Measurements from ENCODE around the gene GCK. TPM values are rescaled to one million over a fixed set of nuclear protein-coding genes. Genes with fewer than 3 reads are reported as not detected.

GCK gene
- total RNA-seq, 1 donor from 2014 or later, result 43.9 TPM

DNA sequence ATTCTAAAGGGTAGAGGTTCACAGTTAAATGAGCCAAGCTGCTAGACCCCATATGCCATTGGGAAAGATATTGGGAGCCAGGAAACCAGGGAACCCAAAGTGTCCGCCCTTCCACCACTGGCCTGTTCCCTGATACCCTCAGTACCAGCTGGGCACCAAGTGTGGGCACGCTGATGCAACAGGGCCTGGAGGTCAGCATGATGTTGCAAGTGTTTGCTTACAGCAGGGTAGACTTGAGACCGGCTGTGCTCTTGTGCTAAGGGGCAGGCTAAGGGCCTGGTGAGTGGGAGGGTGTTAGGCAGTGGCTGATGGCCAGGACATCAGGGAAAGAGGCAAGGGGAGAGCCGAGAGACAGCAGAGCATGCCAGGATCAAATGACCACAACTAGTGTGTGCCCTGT, 27.1 kb downstream of the GCK start:
- peaks cover 10% of the 10 kb centered on the region for H3K36me3 Mint-ChIP-seq (ENCODE audit: unreplicated experiment)
- TF ChIP-seq, protein P1, sequence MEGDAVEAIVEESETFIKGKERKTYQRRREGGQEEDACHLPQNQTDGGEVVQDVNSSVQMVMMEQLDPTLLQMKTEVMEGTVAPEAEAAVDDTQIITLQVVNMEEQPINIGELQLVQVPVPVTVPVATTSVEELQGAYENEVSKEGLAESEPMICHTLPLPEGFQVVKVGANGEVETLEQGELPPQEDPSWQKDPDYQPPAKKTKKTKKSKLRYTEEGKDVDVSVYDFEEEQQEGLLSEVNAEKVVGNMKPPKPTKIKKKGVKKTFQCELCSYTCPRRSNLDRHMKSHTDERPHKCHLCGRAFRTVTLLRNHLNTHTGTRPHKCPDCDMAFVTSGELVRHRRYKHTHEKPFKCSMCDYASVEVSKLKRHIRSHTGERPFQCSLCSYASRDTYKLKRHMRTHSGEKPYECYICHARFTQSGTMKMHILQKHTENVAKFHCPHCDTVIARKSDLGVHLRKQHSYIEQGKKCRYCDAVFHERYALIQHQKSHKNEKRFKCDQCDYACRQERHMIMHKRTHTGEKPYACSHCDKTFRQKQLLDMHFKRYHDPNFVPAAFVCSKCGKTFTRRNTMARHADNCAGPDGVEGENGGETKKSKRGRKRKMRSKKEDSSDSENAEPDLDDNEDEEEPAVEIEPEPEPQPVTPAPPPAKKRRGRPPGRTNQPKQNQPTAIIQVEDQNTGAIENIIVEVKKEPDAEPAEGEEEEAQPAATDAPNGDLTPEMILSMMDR (IDR thresholded peaks at IDR 0.05; ENCODE audit: partially characterized antibody, unreplicated experiment), result no peak

DNA sequence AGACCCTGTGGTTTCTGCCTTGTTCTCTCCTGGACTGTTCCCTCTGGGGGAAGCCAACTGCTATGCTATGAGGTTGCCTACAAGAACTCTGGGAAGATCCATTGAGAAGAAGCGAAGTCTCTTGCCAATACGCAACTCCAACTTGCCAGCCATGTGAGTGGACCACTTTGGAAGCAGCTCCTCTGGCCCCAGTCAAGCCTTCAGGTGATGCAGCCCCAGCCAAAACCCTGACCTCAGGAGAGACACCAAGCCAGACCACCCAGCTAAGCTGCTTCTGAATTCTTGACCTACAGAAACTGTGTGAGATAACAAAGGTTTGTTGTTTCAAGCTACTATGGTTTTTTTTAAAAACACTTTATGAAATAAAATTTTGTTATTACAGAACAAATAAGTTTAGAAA, 27.9 kb downstream of the GCK start:
- Mint-ChIP-seq H3K27me3 (ENCODE audit: unreplicated experiment) (peaks cover 3% of the 10 kb centered on the region), H3K27ac (ENCODE audit: unreplicated experiment) (no peak overlapping the region)

More for the DNA sequence above, 27.1 kb downstream of the GCK start:
- no peak overlapping the region for H3K27ac Mint-ChIP-seq (ENCODE audit: unreplicated experiment)
- peaks cover 8% of the 10 kb centered on the region for H3K4me1 Mint-ChIP-seq (ENCODE audit: low read depth, unreplicated experiment)
- DNase-seq, result no peak
- no peak overlapping the region for H3K4me3 Mint-ChIP-seq (ENCODE audit: unreplicated experiment)
- H3K9me3 Mint-ChIP-seq (ENCODE audit: unreplicated experiment), result peaks cover 3% of the 10 kb centered on the region
- H3K27me3 Mint-ChIP-seq (ENCODE audit: unreplicated experiment), result peaks cover 3% of the 10 kb centered on the region

DNA sequence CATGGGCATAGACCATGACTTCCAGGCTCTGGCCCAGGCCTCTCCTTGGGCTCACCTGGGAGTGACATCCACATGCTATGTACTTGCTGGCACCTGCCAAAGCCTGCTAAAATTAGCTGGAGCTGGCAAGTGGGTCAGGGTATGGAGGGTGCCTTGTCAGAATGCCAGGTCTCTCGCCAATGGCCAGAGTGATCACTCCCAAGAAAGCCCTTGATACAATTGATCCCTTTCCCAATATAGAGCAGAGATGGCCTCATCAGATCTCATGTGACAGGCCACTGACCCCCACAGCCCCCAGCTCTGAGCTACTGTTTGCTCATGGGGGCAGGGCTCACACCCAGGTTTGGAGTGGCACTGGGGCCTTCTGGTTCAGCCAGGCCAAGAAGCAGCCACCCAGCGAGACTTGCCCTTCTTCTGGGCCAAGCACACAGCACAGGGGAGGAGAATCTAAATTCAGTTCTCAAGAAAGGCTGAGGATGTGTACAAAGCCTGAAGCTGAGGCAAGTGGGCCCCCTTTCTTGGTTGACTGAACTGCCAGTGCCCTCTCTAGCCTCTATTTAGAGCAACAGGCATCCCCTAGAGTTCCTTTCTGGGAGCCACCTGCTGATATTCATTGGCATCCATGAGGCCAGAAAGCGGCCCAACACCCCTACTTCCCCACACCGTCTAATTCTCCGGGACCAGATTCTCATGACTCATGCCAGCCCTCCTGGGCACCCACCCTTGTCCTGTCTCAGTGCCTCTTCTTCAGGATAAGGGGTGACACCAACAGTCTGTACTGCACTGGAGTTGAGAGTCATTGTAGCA, 29.2 kb downstream of the GCK start:
- Mint-ChIP-seq H3K27ac (ENCODE audit: unreplicated experiment) (no peak overlapping the region), H3K9me3 (ENCODE audit: unreplicated experiment) (peaks cover 6% of the 10 kb centered on the region), H3K27me3 (ENCODE audit: unreplicated experiment) (peaks cover 3% of the 10 kb centered on the region), H3K4me3 (ENCODE audit: unreplicated experiment) (no peak overlapping the region), H3K4me1 (ENCODE audit: low read depth, unreplicated experiment) (peaks cover 15% of the 10 kb centered on the region), H3K36me3 (ENCODE audit: unreplicated experiment) (peaks cover 10% of the 10 kb centered on the region)
- no peak for DNase-seq
- TF ChIP-seq, protein P1 (IDR thresholded peaks at IDR 0.05; ENCODE audit: partially characterized antibody, unreplicated experiment), result no peak

More for the DNA sequence above, 27.9 kb downstream of the GCK start:
- peaks cover 10% of the 10 kb centered on the region for H3K36me3 Mint-ChIP-seq (ENCODE audit: unreplicated experiment)
- TF ChIP-seq, protein P1 (IDR thresholded peaks at IDR 0.05; ENCODE audit: partially characterized antibody, unreplicated experiment), result no peak
- no peak overlapping the region for H3K4me3 Mint-ChIP-seq (ENCODE audit: unreplicated experiment)
- H3K9me3 Mint-ChIP-seq (ENCODE audit: unreplicated experiment), result peaks cover 3% of the 10 kb centered on the region
- no peak for DNase-seq
- H3K4me1 Mint-ChIP-seq (ENCODE audit: low read depth, unreplicated experiment), result peaks cover 11% of the 10 kb centered on the region

DNA sequence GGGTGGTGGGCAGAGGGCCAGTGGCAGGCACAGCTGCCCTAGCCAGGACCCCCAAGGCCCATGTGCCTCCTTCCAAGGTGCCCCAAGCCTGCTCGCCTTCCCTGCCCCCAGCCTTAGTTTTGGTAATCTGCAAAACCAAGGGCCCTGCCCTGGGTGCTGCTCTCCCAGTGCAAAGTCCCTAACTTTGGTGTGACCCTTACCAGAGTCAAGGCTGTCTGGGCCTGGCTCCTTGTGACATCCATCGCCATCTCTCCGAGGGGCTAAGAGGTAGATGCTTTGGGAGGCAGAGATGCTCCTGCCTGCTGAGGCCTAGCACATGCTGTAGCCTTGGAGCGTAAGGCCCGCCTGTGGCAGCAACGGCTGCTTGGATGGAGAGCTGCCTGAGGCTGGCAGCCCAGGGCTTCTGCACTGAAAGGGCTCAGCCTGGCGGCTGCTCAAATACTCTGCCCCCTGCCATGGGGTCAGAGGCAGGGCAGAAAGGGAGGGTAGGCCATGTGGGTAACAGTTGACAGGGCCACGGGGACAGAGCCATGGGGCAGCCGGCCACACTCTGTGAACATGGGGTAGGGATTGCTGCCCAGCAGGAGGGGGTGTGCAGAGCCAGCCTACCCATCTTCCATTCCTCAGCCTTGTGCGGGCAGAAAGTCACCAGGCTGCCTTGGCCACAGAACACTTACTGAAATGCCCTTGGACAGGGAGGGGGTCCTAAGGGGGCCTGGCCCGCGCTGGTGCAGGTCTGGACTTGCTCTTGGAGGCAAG, 30.2 kb downstream of the GCK start:
- TF ChIP-seq, protein P1 (IDR thresholded peaks at IDR 0.05; ENCODE audit: partially characterized antibody, unreplicated experiment), result no peak
- Mint-ChIP-seq H3K27me3 (ENCODE audit: unreplicated experiment) (peaks cover 3% of the 10 kb centered on the region), H3K4me1 (ENCODE audit: low read depth, unreplicated experiment) (peaks cover 15% of the 10 kb centered on the region), H3K4me3 (ENCODE audit: unreplicated experiment) (no peak overlapping the region), H3K9me3 (ENCODE audit: unreplicated experiment) (peaks cover 8% of the 10 kb centered on the region), H3K27ac (ENCODE audit: unreplicated experiment) (no peak overlapping the region), H3K36me3 (ENCODE audit: unreplicated experiment) (peaks cover 2% of the 10 kb centered on the region)
- DNase-seq, result no peak

Measured in glutamatergic neuron (in vitro differentiated cells).